ENCODE data around the gene CDK15. TPM values are rescaled to one million over a fixed set of nuclear protein-coding genes. Genes with fewer than 3 reads are reported as not detected.

Gene CDK15
- total RNA-seq, 2 donors from 2014 or later: not detected

- H3K9me3 Mint-ChIP-seq: no peaks in the 10 kb centered on the region
- H3K36me3 Mint-ChIP-seq: no peaks in the 10 kb centered on the region
- H3K27ac Mint-ChIP-seq: no peak overlapping the region
- DNase-seq (ENCODE audit: low spot score in 2 of 2): no peak
- ATAC-seq: no peak
Observed at GRCh38 chr2:201930043-201930442, 123.7 kb downstream of the CDK15 start.

DNA sequence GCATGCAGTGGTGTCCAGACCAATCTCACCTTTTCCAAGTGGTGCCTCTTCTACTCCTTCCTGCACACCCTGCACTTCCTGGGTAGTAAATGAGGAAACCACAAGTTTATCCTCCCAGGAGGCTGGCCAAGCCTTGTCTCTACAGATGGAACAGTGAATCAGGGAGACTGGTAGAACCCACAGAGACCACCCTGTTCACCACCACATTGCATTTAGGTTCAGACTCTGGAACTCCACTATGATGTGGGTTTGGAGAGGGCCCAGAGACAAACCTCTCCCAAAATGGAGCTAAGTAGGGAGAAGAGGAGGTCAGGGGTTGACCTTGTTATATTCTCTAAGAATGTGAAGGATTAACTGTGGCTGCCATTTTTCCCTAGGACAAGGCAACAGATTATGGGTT lies 124.5 kb downstream of the CDK15 start:
- no peaks in the 10 kb centered on the region for H3K36me3 Mint-ChIP-seq
- H3K27ac Mint-ChIP-seq: no peak overlapping the region
- ATAC-seq (no peak), DNase-seq (ENCODE audit: low spot score in 2 of 2) (no peak)
- no peaks in the 10 kb centered on the region for H3K9me3 Mint-ChIP-seq

DNA sequence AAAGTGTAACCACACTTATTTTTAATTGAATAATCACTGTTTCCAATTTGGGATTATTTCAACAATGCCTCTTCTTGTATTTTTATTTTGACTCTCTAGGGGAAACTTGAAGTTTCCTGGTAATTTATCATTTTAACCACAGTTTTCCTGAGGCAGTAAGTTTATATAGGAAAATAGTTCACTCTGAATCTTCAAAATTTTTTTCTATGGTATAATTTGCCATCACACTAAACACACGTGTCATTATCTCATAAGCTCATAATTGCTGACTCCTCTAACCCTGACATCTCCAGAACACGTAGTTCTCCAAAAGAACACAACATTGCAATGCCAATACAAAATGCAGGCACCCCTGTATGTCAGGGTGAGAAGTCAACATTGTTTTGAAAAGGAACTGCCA lies 125.1 kb downstream of the CDK15 start:
- no peak overlapping the region for H3K27ac Mint-ChIP-seq
- H3K36me3 Mint-ChIP-seq: no peaks in the 10 kb centered on the region
- ATAC-seq (no peak), DNase-seq (ENCODE audit: low spot score in 2 of 2) (no peak)
- H3K9me3 Mint-ChIP-seq: no peaks in the 10 kb centered on the region

DNA sequence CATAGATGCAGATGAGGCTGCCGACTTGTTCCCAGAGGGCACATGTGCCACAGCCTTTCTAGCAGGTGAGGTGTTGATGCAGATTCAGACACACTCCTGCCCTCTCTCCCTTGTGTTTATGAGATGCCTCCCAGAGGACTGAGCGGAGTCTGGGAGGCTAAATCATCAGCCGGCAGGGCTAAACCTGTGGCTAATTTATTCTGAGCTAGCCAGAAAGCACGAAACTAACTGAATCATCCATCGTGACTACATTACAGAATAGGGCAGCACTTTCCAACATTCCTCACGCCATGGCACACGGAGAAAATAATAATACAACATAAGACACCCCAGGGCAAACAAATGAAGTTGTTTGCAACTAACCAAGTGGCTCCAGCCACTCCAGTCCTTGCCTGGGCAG lies 125.6 kb downstream of the CDK15 start:
- H3K36me3 Mint-ChIP-seq: no peaks in the 10 kb centered on the region
- no peak overlapping the region for H3K27ac Mint-ChIP-seq
- no peak for DNase-seq (ENCODE audit: low spot score in 2 of 2)
- no peaks in the 10 kb centered on the region for H3K9me3 Mint-ChIP-seq
- no peak for ATAC-seq

DNA sequence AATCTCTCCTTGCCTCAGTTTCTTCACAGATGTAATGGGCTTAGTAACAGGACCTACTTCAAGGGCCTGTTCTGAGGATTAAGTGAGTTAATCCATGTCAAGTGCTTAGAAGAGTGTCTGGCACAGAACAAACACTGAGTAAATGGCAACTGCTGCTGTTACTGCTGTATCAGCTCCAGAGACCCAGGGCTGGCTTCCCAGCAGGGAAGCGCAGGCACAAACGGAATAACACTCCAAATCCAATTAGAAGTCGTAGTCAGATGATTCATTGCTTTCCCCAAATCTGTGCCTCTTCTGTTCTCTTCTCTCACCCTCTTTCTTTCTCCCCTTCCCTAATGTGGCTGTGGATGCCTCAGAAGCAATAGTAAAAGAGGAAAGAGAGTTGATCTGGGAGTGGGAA lies 126.2 kb downstream of the CDK15 start:
- no peak for ATAC-seq
- DNase-seq (ENCODE audit: low spot score in 2 of 2): no peak
- Mint-ChIP-seq H3K27ac (no peak overlapping the region), H3K9me3 (no peaks in the 10 kb centered on the region), H3K36me3 (no peaks in the 10 kb centered on the region)

DNA sequence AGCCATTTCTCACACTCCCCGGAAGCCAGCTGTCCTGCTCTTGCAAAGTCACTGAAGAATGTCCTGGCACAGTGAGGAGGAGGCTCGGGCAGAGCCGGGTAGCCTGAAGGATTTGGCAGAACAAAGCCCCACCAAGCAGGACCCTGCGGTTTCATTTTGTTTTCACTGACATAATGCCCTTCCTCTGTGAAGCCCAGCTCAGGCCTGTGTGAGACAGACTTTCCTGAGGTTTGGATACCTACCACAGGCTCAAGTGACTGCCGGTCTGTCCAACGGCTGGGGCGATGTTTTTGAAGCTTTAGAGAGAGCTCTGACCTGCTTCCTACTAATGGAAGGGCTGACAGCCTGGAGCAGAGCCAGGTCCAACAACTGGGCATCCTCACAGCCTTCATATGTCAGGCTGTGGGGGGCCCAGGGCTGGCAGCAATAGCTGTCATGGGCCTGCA lies 127.5 kb downstream of the CDK15 start:
- ATAC-seq (no peak), DNase-seq (ENCODE audit: low spot score in 2 of 2) (no peak)
- Mint-ChIP-seq H3K27ac (no peak overlapping the region), H3K9me3 (no peaks in the 10 kb centered on the region), H3K36me3 (no peaks in the 10 kb centered on the region)

DNA sequence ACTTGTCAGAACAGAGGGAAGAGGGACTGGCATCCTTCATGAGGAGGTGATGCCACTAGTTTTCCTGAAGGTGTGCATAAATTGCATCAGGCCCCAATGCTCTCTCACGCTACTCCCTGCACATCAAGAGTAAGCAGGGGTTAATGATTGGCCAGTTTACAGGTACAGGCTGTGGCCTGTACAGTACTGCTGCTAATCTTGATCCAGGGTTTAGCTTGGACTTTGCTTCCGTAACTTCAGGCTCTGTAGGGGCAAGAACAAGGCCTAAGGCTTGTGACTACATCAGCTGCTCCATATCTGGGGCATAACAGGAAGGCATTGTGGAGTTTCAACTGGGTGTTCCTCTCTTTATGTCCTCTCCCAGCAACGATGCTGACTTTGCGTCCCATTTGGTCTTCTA lies 130.5 kb downstream of the CDK15 start:
- H3K27ac Mint-ChIP-seq: no peak overlapping the region
- H3K9me3 Mint-ChIP-seq: no peaks in the 10 kb centered on the region
- no peak for DNase-seq (ENCODE audit: low spot score in 2 of 2)
- no peak for ATAC-seq
- no peaks in the 10 kb centered on the region for H3K36me3 Mint-ChIP-seq

DNA sequence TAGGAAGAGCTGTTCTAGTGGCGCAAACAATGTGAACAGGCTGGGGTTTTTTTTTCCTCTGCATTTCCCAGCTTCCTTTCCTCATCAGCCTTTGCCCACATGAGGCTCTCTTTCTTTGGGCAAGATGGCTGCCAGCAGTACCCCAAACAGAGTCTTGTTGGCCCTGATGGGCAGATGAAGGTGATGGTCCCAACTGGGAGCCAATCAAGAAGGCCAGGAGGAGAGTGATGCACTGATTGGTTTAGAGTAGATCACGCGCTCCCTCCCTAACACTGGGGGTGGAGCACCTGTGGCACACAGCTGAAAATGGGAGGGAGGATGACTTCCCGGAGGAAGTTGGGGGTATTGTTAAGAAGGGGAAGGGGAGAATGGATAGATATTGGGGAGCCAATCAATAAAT lies 131.0 kb downstream of the CDK15 start:
- Mint-ChIP-seq H3K36me3 (no peaks in the 10 kb centered on the region), H3K27ac (no peak overlapping the region), H3K9me3 (no peaks in the 10 kb centered on the region)
- ATAC-seq (no peak), DNase-seq (ENCODE audit: low spot score in 2 of 2) (no peak)

- Mint-ChIP-seq H3K36me3 (no peaks in the 10 kb centered on the region), H3K9me3 (no peaks in the 10 kb centered on the region), H3K27ac (no peak overlapping the region)
- ATAC-seq: no peak
- DNase-seq (ENCODE audit: low spot score in 2 of 2): no peak
Observed at GRCh38 chr2:201938156-201938775, 131.9 kb downstream of the CDK15 start.

- no peak overlapping the region for H3K27ac Mint-ChIP-seq
- H3K9me3 Mint-ChIP-seq: no peaks in the 10 kb centered on the region
- H3K36me3 Mint-ChIP-seq: no peaks in the 10 kb centered on the region
- DNase-seq (ENCODE audit: low spot score in 2 of 2): no peak
- no peak for ATAC-seq
Observed at GRCh38 chr2:201938781-201939180, 132.4 kb downstream of the CDK15 start.

DNA sequence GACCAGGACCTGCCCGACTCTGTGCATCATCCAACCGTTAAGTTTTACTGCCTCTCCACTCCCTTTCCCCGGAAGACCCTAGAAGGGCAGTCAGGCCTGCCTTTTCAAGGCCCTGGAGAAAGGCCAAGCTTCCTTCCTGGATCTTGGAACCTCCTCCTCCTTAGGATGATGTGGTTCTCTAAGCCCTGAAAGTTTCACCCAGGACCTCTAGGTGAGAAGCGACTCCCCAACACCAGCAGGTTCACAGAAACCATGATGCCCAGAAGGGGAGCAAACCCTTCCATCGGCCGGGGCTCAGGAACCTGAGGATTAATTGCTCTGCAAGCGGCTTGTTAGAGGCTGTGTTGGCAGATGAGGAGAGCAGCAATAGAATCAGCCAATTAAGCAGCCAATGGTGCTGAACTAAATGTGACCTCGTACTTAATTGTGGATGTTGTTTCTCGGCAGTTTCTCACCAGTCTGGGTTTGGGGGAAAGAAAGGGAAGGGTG lies 133.2 kb downstream of the CDK15 start:
- DNase-seq (ENCODE audit: low spot score in 2 of 2) (no peak), ATAC-seq (no peak)
- H3K27ac Mint-ChIP-seq: no peak overlapping the region
- H3K36me3 Mint-ChIP-seq: no peaks in the 10 kb centered on the region
- H3K9me3 Mint-ChIP-seq: no peaks in the 10 kb centered on the region

GRCh38 chr2:201942531-201942930 lies 136.2 kb downstream of the CDK15 start:
- Mint-ChIP-seq H3K9me3 (no peaks in the 10 kb centered on the region), H3K27ac (no peak overlapping the region), H3K36me3 (no peaks in the 10 kb centered on the region)
- no peak for DNase-seq (ENCODE audit: low spot score in 2 of 2)
- ATAC-seq: no peak

Other genes with a start within 250 kb of the CDK15 start
- 10 to 100 TPM; 12.6 to 24.5 TPM for gene TMEM237, start 163.0 kb upstream of the CDK15 start, total RNA-seq
- gene MPP4, start 107.9 kb upstream of the CDK15 start, total RNA-seq: not detected
- 10 to 100 TPM; 12.1 to 12.7 TPM for gene ALS2, start 25.6 kb upstream of the CDK15 start, total RNA-seq
- gene FZD7, start 227.3 kb downstream of the CDK15 start, total RNA-seq: 1 to 10 TPM in 1 of 2 donors, under 1 TPM in 1; 0.30 to 1.0 TPM

Measured in activated naive CD4-positive, alpha-beta T cell treated with anti-CD3 and anti-CD28 coated beads, Interleukin-2, amount 50 U/mL, for 72 hours (primary cell).